Body of pancreas (tissue), 4 donors: ENCODE data around the gene SNRPD3.

Source experiments
- CTCF ChIP-seq, 7 experiments: fragments of 450-650 bp in 4 of 7; fragments of 200-600 bp in 3 of 7; sonication (generic) in 3 of 7; IDR thresholded peaks; one replicate each; pipeline ENCODE4 v1.5.1; 2016 to 2019; ENCODE audit warnings: antibody characterized with exemption in 7 of 7
- POLR2A ChIP-seq, 3 donors: fragments of 450-650 bp; IDR thresholded peaks; one replicate each; pipeline ENCODE4 v1.6.1; 2016; ENCODE audit warnings: antibody characterized with exemption in 3 of 3, mild to moderate bottlenecking in 2 of 3

DNA sequence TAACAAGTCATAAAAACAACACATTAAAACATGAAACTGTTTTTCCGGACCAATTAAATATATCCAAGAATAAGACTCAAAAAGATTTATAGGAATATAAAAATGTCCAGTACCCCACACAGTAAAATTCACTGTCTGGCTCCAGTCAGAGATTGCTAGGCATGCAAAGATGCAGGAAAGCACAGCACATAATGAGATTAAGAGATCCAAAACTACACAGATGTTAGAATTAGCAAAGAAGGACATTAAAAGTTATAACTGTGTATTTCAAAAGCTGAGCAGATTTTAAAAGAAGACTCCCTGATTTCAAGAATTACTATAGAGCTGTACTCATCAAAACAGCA is 23.4 kb downstream of the SNRPD3 start:
- TF ChIP-seq POLR2A (IDR thresholded peaks at IDR 0.05) (no peak), CTCF (IDR thresholded peaks at IDR 0.05) (no peak)
